Heart left ventricle (tissue), 16 donors: Measurements from ENCODE around the gene RGS9. TPM values are rescaled to one million over a fixed set of nuclear protein-coding genes. Genes with fewer than 3 reads are reported as not detected.
A peak's percentile ranks its signal among the peaks of the same experiment; 100 is the strongest.

ENCODE experiments used
- ATAC-seq, 4 donors: fragments of 200-7000 bp; cut with Tn5 transposase; one replicate each; pipeline ENCODE4 v1.9.1; 2020 to 2022; ENCODE audit warnings: moderate library complexity in 4 of 4, mild to moderate bottlenecking in 3 of 4, moderate number of reproducible peaks in 1 of 4
- DNase-seq, 5 donors: peaks; one replicate each; pipeline ENCODE4 v3.0.0-alpha.2; 2020
- H3K27ac ChIP-seq, 12 donors: fragments of 200-600 bp; sonication (generic) in 4 of 12; one replicate each; pipeline versions ENCODE4 v1.5.0 to v1.8.0; 2016 to 2022; ENCODE audit warnings: mild to moderate bottlenecking in 2 of 12
- H3K27me3 ChIP-seq, 9 donors: fragments of 200-600 bp; sonication (generic) in 2 of 9; one replicate each; pipeline versions ENCODE4 v1.5.1 to v1.8.0; 2016 to 2022; ENCODE audit warnings: mild to moderate bottlenecking in 3 of 9
- H3K36me3 ChIP-seq, 9 donors: fragments of 200-600 bp; sonication (generic) in 2 of 9; one replicate each; pipeline versions ENCODE4 v1.5.0 to v1.8.0; 2018 to 2022; ENCODE audit warnings: mild to moderate bottlenecking in 2 of 9
- H3K4me1 ChIP-seq, 12 donors: fragments of 200-600 bp; sonication (generic) in 4 of 12; one replicate each; pipeline versions ENCODE4 v1.5.0 to v1.8.0; 2016 to 2022; ENCODE audit warnings: mild to moderate bottlenecking in 3 of 12
- H3K4me3 ChIP-seq, 12 donors: fragments of 200-600 bp; sonication (generic) in 4 of 12; one replicate each; pipeline versions ENCODE4 v1.5.0 to v1.8.0; 2017 to 2022; ENCODE audit warnings: mild to moderate bottlenecking in 9 of 12, moderate library complexity in 4 of 12
- H3K9me3 ChIP-seq, 12 donors: fragments of 200-600 bp; sonication (generic) in 4 of 12; one replicate each; pipeline versions ENCODE4 v1.5.0 to v1.8.0; 2016 to 2022; ENCODE audit warnings: mild to moderate bottlenecking in 1 of 12
- POLR2A ChIP-seq, 2 donors: fragments of 450-650 bp; IDR thresholded peaks; one replicate each; pipeline ENCODE4 v1.6.1; 2017; ENCODE audit warnings: antibody characterized with exemption in 2 of 2, mild to moderate bottlenecking in 2 of 2, moderate library complexity in 2 of 2
- WGBS, 4 donors: extraction: QIAGEN DNeasy Blood & Tissue Kit in 2 of 4; methylation state at CpG; one replicate each; pipeline versions ENCODE4 v1.1.5 to v1.1.7; 2013 to 2018; 5-methylcytosine and 5-hydroxymethylcytosine counted together
- intact Hi-C, 10 donors: fragments of 100-400 bp; cut with DNase I; formaldehyde crosslinking; loops; one replicate each; pipeline versions ENCODE4 v1.11.1 to v1.14.2; 2022
- polyA plus RNA-seq, 2 donors: library from polyadenylated mRNA; stranded (reverse); fragments of 200-250 nt; gene quantifications; one replicate each; pipeline ENCODE4 v1.2.3, GENCODE V29; 2013
- total RNA-seq, 9 donors: library from RNA; depleted of rRNA in 2 of 9; stranded (reverse); fragments of >200 nt in 2 of 9; fragmentation: NEBNext Ultra II Directional in 3 of 9; extraction: Animal tissue kit (Norgen Biotek cat#: 25700) in 3 of 9; gene quantifications; one replicate each; pipeline versions ENCODE4 v1.1.0 to v1.2.4, GENCODE V29; 2016 to 2023
- TF ChIP-seq, protein P1 (sequence below), 12 donors: fragments of 200-600 bp; sonication (generic) in 4 of 12; IDR thresholded peaks; one replicate each; pipeline versions ENCODE4 v1.5.0 to v1.8.0; 2018 to 2022; ENCODE audit warnings: antibody characterized with exemption in 12 of 12, mild to moderate bottlenecking in 5 of 12
- donor health status: ischemic (EF 13 %, LVEDD 7.1; RV severe dilation, severe dysfunction).
- donor health status: healthy with polysubstance abuse.
- donor health status: DM: no; HTN: yes; CAD: no.
- donor health status: DM: no; HTN: no; CAD: no.
- donor health status: ischemic (EF 25% LVEDD 6.9; RV normal size, moderate dysfunction).
- donor health status: ischemic (EF 25% LVEDD 5.7; RV mildly dilated, moderate dysfunction).
- donor health status: healthy.
- donor health status: DM: yes; HTN: yes; CAD: no.
- donor health status: ischemic (EF 35%, LVEDD 5.7; RV mildly dilated, moderate dysfunction).
- donor health status: nonischemic (EF 11% LVEDD 7.7; RV severe dilation, severe dysfunction).
- donor health status: DM: yes; HTN: yes; CAD: no.
- donor health status: PGD.
- donor health status: ischemic (EF 29% LVEDD 5.4; RV normal size, mild dysfunction).
- donor health status: nonischemic (EF 23%, LVEDD 6.1; RV moderate dilation, normal function).

The RGS9 gene
- total and polyA plus RNA-seq, 11 donors = 0.68 to 5.1 (median 1.4) TPM

DNA sequence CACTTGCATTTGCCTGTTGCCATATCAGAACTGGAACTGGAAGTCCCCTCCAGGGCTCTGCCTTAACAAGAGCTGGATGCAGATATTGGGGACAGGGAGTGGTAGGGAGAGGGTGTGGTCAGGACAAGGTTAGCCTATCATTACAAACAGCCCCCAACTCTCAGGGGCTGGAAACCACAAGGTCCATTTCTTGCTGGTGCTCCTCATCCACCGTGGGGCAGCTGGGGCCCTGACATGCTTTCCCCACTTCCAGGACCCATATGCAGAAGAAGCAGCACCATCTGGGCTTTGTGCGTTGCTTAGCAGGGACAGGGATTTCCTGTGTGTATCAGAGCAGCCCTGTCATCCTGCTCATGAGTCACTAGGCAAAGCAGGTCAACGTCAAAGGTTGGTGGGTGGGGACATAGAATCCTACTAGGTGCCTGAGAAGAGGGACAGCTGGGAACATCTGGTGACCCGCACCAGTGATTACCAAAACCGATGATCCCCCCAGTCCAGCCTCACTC is 26.9 kb downstream of the RGS9 start:
- Histone ChIP-seq H3K36me3 (no peaks in the 10 kb centered on the region), H3K9me3 (no peaks in the 10 kb centered on the region), H3K4me3 (no peak overlapping the region), H3K27me3 (peaks cover 0 to 4% (median 0%) of the 10 kb centered on the region in 9 donors), H3K27ac (no peak overlapping the region), H3K4me1 (no peaks in the 10 kb centered on the region)
- ATAC-seq (peak in 2 of 4 donors; percentile 18 to 36), DNase-seq (no peak)
- 43 to 52% (median 48%) methylated on average over 4 to 5 of the region's 5 CpGs for WGBS, 4 donors
- TF ChIP-seq, protein P1, sequence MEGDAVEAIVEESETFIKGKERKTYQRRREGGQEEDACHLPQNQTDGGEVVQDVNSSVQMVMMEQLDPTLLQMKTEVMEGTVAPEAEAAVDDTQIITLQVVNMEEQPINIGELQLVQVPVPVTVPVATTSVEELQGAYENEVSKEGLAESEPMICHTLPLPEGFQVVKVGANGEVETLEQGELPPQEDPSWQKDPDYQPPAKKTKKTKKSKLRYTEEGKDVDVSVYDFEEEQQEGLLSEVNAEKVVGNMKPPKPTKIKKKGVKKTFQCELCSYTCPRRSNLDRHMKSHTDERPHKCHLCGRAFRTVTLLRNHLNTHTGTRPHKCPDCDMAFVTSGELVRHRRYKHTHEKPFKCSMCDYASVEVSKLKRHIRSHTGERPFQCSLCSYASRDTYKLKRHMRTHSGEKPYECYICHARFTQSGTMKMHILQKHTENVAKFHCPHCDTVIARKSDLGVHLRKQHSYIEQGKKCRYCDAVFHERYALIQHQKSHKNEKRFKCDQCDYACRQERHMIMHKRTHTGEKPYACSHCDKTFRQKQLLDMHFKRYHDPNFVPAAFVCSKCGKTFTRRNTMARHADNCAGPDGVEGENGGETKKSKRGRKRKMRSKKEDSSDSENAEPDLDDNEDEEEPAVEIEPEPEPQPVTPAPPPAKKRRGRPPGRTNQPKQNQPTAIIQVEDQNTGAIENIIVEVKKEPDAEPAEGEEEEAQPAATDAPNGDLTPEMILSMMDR (IDR thresholded peaks at IDR 0.05) = no peak
- TF ChIP-seq POLR2A (IDR thresholded peaks at IDR 0.05) = no peak
- intact Hi-C loops = no loop called here

DNA sequence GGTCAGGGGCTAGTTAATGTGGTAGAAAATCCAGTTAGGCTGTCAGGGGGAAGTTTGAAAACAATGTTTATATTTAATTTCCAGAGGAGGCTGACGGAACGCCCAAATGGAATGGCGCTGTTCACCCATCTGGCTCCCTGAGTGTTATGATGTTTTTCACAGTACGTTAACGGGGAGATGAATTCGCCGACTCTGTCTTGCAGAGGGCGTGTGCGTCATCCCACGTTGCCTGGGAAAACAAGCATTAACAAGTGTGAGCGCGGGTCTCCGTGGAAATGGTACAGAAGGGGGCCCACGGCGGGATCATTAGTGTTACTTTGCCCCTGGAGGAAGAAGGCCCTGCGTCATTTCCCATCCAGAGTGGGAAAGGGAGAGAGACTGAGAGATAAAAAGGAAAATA is 29.6 kb downstream of the RGS9 start:
- H3K4me1 ChIP-seq = peaks cover 0 to 5% (median 0%) of the 10 kb centered on the region in 12 donors
- ATAC-seq = no peak
- no peaks in the 10 kb centered on the region for H3K9me3 ChIP-seq
- intact Hi-C loops = no loop called here
- peaks cover 0 to 7% (median 0%) of the 10 kb centered on the region in 9 donors for H3K27me3 ChIP-seq
- TF ChIP-seq POLR2A (IDR thresholded peaks at IDR 0.05) = no peak
- TF ChIP-seq, protein P1 (IDR thresholded peaks at IDR 0.05) = no peak
- H3K36me3 ChIP-seq = no peaks in the 10 kb centered on the region
- 83 to 88% (median 84%) methylated on average over 16 of the region's 16 CpGs for WGBS, 4 donors
- H3K27ac ChIP-seq = no peak overlapping the region
- no peak for DNase-seq
- H3K4me3 ChIP-seq = no peak overlapping the region

DNA sequence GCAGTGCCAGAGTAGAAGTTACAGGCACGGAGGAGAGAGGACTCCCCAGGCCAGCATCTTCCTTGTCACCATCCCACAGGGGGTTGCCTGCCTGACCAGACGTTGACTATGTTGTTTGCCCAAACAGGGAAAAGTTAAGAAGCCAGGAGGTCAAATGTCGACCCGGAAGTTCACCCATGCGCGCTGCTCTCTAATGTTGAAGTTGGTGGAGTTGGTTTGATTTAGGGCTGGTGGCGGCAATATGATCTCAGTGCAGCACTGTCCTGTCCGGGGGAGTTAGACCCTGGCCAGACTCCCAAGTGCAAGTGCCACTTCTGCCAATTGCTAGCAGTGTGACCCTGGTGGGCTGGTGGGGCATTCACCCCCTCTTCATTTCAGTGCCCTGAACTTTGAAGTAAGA is 30.4 kb downstream of the RGS9 start:
- 86 to 89% (median 87%) methylated on average over 7 to 8 of the region's 8 CpGs for WGBS, 4 donors

DNA sequence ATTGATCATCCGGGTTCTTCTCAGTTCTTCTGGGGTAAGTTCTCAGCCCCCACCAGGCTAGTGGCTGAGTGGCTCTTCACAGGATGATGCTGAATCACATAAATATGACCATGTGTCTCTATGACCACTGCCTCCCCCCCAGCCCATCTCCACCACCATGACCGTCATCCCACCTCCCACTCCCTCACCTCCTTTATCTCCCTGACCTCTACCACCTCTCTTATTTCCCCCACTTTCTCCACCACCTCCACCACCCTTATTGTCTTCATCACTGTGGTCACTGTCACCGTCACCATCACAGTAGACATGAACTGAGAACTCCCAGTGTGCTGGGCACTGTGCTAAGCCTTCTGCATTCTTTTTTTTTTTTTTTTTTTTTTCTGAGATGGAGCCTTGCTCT is 32.5 kb downstream of the RGS9 start:
- no peaks in the 10 kb centered on the region for H3K9me3 ChIP-seq
- 78 to 98% (median 94%) methylated on average over 3 of the region's 3 CpGs for WGBS, 4 donors
- no peak overlapping the region for H3K27ac ChIP-seq
- intact Hi-C loops = no loop called here
- TF ChIP-seq, protein P1 (IDR thresholded peaks at IDR 0.05) = no peak
- H3K4me1 ChIP-seq = peaks cover 0 to 16% (median 2%) of the 10 kb centered on the region in 12 donors
- H3K4me3 ChIP-seq = no peak overlapping the region
- peaks cover 0 to 7% (median 0%) of the 10 kb centered on the region in 9 donors for H3K27me3 ChIP-seq
- ATAC-seq (no peak), DNase-seq (no peak)
- H3K36me3 ChIP-seq = no peaks in the 10 kb centered on the region

More for the DNA sequence above, 30.4 kb downstream of the RGS9 start:
- DNase-seq = no peak
- no peak for TF ChIP-seq POLR2A (IDR thresholded peaks at IDR 0.05)
- TF ChIP-seq, protein P1 (IDR thresholded peaks at IDR 0.05) = no peak
- Histone ChIP-seq H3K27ac (no peak overlapping the region), H3K4me1 (peaks cover 0 to 5% (median 0%) of the 10 kb centered on the region in 12 donors), H3K9me3 (no peaks in the 10 kb centered on the region), H3K36me3 (no peaks in the 10 kb centered on the region), H3K27me3 (peaks cover 0 to 7% (median 0%) of the 10 kb centered on the region in 9 donors), H3K4me3 (no peak overlapping the region)
- no peak for ATAC-seq
- intact Hi-C loops = no loop called here
